Activated CD4-positive, alpha-beta T cell treated with anti-CD3 and anti-CD28 coated beads for 48 hours (primary cell): ENCODE measurements around the gene RGS11.
A peak's percentile ranks its signal among the peaks of the same experiment; 100 is the strongest.
"Not testable (repeated sequence)": the region's sequence is repeated elsewhere in the genome, so short reads cannot be mapped to it uniquely, and the experiment has no call there.

Source experiments
- DNase-seq: peaks from one replicate; pipeline ENCODE4 v3.0.0-alpha.2; 2020

Gene RGS11

DNA sequence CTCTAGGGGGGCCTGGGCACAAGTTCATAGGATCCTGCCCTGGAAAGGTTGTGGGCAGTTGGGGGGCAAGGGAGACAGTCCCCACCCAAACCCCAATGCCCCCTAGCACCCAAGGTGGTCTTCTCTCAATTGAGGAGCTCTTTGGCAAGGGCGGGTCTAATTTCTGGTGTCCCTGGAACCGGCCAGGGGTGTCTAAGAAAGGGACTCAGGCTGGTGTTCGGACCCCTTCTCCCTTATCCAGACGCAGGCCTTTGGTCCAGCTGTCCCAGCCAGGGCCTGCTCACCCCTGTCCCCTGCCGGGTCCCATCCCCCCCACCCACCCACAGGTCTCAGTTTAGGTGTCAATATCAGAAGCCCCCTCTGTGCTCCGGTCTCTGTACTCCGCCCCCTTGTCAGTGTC is 3.8 kb upstream of the RGS11 start:
- no peak for DNase-seq

DNA sequence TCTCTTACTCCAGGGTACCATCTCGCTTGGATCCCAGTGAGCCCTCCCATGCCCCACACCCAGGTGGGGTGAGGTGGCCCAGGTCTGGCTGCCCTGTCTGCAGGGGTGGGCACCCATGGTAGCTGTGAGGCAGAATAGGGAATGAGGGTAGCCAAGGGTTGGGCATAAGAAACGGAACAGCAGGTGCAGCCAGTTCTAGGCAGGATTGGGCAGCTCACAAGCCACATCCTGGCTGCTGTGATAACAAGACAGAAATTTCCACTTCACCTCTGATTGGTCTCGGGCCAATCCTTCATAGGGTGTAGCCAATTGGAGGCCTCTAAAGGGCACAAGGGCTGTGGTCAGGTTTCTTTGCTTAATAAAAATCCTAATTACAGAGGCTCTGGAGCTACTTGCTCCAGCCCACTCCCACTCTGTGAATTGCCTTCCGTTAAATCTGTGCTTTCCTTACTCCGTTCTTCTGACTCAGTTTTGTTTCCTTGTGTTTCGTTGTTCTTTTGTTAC is 3.2 kb upstream of the RGS11 start:
- peak; percentile 44 for DNase-seq

DNA sequence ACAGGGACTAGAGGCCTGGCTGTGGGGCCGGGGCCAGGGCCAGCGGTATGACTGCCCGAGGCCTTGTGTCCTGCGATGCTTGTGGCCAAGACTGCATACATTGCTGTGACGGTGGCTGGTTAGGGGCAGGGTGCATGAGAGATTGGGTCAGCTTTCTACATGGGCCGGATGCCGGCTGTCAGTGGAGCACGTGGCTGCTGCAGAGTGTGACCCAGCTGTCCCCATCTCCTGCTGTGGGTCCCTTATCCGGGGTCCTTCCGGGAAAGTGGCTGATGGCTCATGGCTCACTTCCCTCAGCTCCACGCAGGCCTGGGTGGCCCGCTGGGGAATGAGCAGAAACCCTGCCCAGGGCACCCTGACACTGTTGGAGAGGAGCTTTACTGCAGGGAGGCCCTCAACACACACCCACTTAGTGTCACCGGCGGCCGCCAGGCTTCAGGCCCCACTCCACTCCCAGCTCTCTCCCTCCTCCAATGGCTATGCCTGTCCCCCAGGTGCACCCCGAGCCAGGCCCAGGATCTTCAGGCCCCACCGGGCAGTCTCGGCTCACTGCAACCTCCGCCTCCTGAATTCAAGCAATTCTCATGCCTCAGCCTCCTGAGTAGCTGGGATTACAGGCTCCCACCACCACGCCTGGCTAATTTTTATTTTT is 808 bp upstream of the RGS11 start:
- DNase-seq, result no peak

DNA sequence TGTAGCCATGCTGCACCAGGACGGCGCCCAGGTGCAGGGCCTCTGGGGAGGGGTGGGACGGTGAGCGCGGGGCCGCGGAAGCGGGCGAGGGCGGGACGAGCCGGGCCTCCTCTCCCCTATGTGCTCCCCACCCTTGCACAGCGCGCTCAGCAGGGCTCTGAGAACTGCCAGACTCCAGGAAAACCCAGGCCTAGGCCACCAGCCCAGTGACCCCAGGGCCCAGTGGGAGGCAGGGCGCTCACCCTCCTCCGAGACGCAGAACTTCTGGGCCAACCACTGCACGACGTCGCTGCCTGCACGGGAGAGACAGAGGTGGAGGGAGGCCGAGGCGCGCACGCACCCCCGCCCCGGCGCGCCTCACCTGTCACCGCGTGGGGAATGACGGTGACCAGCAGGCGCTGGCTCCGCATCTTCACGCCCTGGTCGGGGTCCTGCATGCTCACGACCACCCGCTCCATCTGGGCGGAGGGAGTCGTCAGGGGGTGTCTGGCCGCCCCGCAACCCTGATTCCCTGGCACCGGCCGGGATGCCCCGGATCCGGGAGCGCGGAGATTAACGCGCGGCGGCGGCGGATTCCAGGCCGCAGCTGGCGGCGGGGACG is 603 bp downstream of the RGS11 start:
- peak; percentile 40 for DNase-seq

DNA sequence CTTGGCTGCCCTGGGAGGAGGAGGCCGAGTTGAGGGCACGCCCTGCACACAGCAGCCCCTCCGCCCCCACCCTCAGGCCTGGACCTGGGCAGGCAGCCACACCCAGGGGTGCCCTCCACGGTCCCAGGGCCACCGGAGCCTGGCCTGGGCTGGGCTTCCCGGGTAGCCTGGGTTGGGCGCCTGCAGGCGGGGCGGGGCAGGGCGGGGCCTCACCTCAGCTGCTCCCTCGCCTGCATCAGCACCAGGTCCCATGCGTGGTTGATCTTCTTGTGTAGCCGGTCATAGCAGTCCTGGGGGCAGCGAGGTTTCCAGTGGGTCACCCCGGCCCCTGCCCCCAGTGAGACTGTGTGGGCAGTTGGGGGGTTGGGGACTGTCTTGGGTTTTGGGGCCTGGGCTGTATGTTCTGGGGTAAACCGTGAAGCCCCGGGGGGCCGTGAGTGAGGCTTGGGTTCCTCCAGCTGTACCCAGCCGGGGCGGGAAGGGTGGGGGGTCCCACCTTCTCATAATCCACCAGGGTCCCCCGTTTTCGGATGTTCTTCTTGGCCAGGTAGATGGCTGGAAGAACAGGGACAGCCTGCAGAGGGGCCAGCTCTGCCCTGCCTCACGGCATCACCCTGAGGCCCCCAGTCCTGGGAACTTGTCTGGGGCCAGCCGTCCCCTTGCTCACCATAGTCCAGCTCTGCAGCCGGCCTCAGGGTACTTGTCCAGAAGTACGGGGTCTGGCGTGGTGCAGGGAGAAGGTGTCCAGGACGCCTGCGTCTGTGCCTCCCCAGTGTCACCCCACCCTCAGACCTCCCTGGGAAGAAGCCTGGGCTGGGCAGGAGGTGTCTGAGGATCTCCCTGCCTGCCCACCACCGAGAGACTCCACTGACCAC is 2.0 kb downstream of the RGS11 start:
- DNase-seq, result no peak

DNA sequence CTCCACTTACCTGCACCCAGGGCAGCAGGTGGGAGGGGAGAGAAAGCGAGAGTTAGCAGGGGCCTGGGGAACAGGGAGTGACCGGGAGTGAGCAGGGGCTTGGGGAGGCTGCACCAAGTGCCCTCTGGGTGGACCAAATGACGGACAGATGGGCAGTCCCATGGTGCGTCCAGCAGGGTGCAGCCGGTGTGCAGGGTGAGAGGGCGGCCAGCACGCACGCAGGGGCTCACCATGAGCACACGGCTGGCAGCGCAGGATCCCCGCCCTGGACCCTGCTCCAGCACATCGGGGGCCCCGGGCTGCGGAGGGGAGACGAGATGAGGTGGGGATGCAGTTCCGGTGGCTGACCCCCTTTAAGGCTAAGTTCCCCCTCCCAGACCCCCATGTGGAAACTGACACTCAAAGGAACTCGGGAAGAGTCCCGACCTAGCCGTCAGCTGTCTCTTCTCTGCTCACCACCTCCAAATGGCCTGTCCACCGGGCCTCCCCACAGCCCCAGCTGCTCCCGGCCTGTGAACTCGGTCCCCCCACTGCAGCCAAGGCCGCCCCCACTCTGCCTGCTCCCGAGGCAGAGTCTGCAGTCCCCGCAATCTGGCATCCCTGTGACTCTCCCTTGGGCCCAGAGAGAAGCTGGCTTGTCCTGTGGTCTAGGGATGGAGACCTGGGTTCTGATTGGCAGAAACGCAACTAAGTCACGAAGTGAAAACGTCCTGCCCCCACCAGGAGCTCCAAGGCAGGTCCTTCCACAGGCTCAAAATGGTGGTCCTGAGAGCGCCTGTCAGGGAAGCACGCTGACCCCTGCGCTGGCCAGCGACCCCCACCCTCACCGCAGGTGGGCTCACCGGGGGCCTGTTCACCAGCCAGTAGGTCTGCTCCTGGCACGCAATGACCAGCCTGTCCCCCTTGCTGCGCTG is 2.9 kb downstream of the RGS11 start:
- no peak for DNase-seq

DNA sequence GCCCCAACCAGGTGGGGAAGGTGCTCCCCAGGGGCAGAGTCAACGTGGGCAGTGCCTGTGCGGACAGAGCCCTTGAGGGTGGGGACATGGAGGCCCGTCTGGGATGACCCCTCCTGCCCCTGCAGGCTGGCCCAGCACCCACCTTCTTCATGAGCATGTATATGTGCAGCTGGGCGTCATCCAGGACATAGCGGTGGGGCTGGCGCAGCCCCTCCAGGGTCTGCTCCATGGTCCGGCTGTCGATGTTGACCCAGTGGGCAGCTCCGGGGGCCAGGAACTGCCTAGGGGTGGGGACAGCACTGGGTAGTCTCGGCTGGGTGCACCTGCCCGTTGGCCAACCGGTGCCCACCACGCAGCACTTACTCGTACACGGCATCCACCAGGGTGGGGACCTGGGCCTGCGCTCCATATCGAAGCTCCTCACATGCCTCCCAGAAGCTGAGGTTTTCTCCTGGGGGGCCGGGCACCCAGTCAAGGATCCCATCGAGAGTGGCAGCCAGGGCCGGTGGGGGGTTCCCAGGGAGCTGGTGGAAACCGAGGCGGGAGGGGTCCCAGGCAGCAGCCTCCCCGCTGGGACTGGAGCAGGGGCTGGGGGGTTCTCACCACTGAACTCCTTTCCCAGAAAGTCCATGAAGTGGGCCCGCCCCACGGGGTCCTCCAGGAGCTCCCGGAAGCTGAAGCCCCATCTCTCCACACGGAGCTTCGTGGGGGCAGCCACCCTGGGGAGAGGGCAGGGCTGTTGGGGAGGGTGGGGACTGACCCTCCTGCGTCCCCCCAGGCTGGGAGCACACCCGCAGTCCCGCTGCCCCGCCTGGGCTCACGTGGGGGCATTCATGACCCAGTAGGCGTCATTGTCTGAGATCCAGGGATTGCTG is 5.1 kb downstream of the RGS11 start:
- DNase-seq, result no peak

DNA sequence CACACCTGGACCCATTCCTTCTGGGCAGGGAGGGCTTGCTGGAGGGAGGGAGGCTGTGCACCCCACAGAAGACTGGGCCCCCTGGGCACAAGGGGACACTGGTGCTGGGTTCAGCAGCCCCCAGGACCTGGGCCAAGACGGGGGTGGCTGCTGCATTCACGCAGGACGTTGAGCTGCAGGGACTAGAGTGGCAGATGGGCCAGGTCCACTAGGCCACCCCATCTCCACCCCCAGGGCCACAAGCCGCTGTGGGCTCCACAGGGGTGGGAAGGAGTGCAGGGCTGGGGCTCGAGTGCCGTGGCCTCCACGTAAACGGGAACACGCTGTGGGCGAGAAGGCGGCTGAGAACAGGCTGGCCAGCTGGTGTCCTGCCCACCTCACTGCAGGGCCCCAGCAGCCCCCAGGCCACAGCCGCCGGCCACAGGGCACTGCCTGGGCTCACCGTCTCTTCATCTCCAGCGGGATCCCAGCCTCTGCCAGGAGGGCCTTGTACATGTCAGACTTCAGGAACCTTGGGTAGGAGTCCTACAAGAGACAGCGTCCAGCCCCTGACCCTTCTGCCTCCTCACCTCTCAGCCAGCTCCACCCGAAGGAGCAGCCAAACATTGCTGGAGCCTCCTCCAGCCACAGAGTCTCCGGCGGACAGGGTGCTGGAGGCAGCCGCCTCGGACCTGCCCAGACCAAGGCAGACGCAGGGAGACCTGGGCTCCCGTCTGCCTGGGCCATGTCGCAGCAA is 6.5 kb downstream of the RGS11 start:
- DNase-seq, result no peak

DNA sequence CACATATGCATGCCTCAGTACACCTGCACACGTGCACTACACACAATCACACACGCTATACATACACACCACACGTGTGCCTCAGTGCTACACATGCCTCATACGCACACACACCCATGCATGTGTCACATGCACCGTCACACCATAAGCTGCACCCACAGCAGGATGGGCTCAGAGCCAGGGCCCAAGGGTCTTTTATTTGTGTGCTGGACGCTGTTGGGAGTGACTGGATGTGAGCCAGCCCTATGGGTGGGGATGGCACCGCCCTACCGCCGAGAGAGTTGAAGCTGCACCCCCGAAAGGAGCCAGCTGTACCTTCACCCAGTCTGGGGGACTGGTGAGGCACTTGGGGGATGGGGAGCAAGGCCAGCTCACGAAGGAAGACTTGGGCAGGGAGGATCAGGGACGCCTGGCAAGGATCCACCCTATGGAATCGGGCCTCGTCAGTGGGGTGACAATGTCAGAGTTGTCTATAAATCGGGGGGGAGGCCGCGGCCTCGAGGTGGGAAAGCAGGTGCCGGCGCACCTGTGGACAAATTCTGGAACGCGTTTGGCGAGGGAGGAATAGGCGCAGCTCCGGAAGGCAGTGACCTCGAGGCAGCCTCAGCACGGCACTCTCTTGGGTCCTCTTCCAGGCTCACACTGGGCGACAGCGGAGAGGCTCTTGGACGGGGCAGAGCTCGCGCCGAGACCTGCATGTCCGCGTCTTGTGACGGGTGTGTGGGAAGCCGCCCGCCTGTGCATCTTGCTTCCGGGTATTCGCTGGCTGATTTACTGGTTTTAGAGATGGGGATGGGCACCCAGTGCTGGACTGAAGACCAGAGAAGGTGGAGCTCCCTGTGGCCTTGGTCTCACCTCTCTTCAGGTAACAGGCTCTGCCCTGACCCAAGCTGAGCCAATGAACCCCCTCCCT is 7.3 kb downstream of the RGS11 start:
- no peak for DNase-seq

DNA sequence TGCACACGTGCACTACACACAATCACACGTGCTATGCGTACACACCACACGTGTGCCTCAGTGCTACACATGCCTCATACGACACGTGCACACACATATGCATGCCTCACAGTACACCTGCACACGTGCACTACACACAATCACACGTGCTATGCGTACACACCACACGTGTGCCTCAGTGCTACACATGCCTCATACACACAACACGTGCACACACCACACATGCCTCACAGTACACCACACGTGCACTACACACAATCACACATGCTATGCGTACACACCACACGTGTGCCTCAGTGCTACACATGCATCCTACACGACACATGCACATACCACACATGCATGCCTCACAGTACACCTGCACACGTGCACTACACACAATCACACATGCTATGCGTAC is 8.2 kb downstream of the RGS11 start:
- not testable (repeated sequence) for DNase-seq

DNA sequence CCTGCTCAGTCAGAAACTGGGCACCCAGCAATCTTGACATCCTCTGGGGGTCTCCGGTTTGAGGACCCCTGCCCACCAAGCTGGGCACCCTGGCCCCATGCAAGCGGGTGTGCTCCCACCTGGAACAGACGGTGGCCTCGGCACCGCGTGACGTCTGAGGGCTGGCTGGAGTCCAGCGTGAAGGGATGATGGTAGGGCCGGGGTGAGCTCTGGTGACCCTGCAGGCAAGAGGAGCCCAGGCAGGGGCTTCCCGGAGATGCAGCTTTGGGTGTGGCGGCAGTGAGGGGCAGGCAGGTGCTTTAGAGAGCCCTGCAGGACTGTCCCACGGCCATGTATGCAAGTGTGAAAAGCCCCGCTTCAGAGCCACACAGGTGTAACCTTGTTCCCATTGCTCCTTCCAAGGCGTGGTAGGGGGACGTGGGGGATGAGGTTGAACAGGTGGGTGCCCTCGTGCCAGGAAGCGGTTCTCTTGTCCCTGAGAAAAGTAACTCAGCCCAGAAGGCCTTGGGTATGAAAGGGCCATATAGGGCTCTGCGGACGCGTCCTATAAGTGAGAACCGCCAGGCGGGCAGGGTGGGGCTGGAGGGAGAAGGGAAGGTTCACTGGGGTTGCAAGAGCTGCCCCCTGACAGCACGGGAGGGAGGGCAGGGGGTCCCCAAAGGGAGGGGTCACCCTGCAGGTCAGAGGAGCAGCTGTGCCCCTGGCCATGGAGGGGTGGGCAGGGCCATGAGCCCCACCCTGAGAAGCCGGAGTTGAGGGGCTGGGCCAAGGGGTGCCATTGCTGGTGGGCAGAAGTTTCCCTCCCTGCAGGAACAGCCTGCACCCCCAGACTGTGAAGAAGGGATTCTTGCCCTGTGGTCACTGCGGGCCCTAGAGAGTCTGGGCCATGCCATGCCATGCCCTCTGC is 9.2 kb downstream of the RGS11 start:
- DNase-seq, result no peak

DNA sequence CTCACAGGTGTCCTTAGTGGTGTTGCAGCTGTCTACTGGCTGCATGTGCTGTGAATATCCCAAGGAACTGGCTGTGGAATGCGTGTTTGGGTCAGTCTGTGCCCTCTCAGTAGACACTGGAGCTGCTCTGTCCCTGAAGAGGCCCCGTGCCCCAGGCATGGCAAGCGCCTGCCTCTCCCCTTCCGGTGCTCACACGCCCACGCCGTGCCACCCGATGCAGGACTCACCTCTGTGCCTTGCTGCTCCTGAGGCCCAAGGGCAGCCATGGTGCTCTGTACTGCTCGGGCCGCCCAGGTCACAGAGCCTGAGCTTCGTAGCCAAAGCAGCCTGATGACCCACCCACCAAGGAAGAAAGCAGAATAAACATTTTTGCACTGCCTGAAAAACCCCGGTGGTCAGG is 10.0 kb downstream of the RGS11 start:
- DNase-seq, result peak; percentile 32

DNA sequence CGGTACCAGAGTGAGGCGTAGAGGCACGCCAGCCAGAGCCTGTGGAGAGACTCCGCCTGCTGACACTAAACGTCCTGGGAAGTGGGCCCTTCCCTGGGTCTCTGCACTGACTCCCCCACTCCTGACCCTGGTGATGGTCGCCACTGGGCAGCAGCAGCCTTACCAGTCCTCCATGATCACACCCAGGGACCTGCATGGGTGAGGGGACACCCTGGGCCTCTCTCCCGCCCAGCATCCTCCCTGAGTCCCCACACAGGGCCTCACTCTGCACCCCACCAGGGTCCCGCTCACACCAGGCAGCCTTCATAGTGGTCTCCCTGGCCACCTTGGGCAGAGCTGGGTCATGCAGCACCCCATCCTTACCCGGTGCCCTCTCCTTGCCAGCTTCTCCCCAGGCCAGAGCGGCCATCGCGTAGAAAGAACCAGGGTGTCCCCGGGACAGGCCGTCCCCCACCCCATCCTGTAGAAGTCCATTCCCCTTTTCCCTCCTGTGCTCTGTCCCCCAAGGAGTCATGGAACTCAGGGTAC is 10.7 kb downstream of the RGS11 start:
- DNase-seq, result no peak

DNA sequence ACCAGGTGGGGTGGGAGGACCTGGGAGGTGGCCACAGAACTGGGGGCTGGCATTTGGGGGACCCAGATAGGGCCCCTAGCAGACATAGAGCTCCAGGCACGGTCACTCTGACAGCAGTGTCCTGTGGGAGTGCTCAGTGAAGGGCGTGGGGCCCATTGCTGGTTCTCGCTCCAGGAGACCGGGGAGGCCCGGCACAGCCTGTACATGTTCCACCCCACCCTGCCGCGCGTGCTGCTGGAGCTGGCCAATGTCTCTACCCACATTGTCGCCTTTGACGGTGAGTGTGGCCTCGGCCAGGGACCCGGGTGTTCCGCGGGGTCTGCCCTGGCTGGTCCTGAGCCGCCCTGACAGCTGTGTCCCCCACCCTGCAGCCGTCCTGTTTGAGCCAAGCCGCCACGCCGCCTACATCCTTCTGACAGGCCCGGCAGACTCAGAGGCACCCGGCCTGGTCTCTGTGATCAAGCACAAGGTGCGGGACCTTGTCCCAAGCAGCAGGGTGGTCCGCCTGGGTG is 11.2 kb downstream of the RGS11 start:
- no peak for DNase-seq

DNA sequence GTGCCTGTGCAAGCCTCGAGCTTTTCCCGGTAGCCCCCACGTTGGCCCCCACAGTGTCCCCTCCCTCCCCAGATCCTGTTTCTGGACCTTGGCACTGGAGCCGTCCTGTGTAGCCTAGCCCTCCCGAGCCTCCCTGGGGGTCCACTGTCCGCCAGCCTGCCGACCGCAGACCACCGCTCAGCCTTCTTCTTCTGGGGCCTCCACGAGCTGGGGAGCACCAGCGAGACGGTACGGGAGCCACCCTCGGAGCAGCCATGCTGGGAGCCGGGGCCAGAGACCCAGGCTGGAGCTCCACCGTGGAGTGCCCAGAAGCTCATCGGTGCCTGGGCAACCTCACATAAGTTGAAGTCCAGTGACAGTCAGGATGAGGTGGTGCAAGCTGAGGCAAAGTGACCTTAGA is 11.8 kb downstream of the RGS11 start:
- no peak for DNase-seq

DNA sequence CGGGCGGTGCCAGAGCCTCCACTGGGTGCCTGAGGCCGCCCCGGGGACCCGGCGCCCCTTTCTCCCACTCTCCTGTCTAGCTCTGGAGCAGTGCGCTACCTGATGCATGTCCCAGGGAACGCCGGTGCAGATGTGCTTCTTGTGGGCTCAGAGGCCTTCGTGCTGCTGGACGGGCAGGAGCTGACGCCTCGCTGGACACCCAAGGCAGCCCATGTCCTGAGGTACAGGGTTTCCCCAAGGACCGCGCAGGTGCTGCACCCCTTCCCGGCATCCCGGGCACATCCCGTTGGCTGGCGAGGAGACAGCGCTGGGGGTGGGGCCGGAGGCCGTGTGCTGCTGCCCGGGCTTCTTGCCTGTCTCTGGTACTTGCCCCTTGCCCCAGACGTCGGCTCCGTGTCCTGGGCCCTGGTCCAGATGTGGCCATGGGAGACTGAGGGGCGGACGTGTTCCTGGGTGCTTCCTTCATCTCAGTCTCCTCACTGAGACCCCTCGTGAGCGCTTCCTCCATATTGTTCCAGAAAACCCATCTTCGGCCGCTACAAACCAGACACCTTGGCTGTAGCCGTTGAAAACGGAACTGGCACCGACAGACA is 12.5 kb downstream of the RGS11 start:
- DNase-seq, result no peak

DNA sequence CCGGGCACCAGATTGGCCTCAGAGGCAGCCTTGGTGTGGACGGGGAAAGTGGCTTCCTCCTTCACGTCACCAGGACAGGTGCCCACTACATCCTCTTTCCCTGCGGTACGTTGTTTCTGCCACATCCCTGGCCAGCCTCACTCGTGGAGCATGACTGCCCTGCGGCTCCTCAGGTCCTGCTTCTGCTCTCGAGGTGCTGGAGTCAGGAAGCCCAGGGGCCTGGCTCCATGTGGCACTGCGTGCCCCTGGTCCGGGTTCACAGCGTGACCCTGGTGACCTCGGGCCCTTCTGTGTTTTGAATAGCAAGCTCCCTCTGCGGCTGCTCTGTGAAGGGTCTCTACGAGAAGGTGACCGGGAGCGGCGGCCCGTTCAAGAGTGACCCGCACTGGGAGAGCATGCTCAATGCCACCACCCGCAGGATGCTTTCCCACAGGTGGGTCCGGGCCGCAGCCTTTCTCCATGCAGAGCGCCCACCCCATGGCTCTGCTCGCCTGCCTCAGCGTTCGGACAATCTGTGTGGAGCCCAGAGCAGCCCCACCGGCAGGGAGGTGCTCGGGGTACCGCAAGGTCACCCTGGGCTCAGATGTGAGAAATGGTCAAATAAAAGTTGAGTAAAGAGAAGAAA is 13.5 kb downstream of the RGS11 start:
- no peak for DNase-seq
